MCF 10A (cell line): ENCODE measurements around the gene TTC9B. TPM values are rescaled to one million over a fixed set of nuclear protein-coding genes. Genes with fewer than 3 reads are reported as not detected.

ENCODE experiments used
- BruUV-seq: library from RNA; stranded (reverse); fragments of 400-500 nt; replicated peaks from 2 replicates; lab custom pipeline; 2021; lab: Mats Ljungman, UMichigan
- CTCF ChIA-PET: fragments of 300-600 bp; sonication (Branson Sonifier 250); formaldehyde crosslinking; extraction: SDS; loops from one replicate; lab custom pipeline; 2021; ENCODE audit warnings: antibody characterized with exemption, inconsistent platforms; lab: Yijun Ruan, JAX
- POLR2A ChIA-PET: fragments of 300-600, 350-650 bp; sonication (Branson Sonifier 250); formaldehyde crosslinking; extraction: SDS; loops from one replicate; lab custom pipeline; 2020; ENCODE audit warnings: antibody characterized with exemption, inconsistent platforms; lab: Yijun Ruan, JAX
- DNase-seq: peaks from one replicate; pipeline ENCODE4 v3.0.0-alpha.2; 2018; ENCODE audit not compliant: unreplicated experiment
- H3K27ac Mint-ChIP-seq: one replicate; pipeline ENCODE4 v1.8.0; 2022; ENCODE audit warnings: mild to moderate bottlenecking, low read depth, mixed read lengths; ENCODE audit not compliant: unreplicated experiment
- H3K27me3 Mint-ChIP-seq: one replicate; pipeline ENCODE4 v1.8.0; 2022; ENCODE audit warnings: mixed read lengths; ENCODE audit not compliant: insufficient read depth, unreplicated experiment
- H3K36me3 Mint-ChIP-seq: one replicate; pipeline ENCODE4 v1.8.0; 2022; ENCODE audit warnings: mild to moderate bottlenecking, moderate library complexity, mixed read lengths; ENCODE audit not compliant: insufficient read depth, unreplicated experiment
- H3K4me1 Mint-ChIP-seq: one replicate; pipeline ENCODE4 v1.8.0; 2022; ENCODE audit warnings: mixed read lengths; ENCODE audit not compliant: insufficient read depth, unreplicated experiment
- H3K4me3 Mint-ChIP-seq: one replicate; pipeline ENCODE4 v1.8.0; 2022; ENCODE audit warnings: mild to moderate bottlenecking, moderate library complexity, mixed read lengths; ENCODE audit not compliant: unreplicated experiment
- H3K9me3 Mint-ChIP-seq: one replicate; pipeline ENCODE4 v1.8.0; 2022; ENCODE audit warnings: mixed read lengths; ENCODE audit not compliant: unreplicated experiment
- intact Hi-C: fragments of 100-400 bp; cut with micrococcal nuclease; formaldehyde crosslinking; loops from 2 replicates; pipeline ENCODE4 v1.14.1; 2022
- total RNA-seq: library from RNA; stranded (reverse); gene quantifications from 2 replicates; pipeline ENCODE4 v1.2.3, GENCODE V29; 2022
- TF ChIP-seq, protein P1 (sequence below): fragments of 200-600 bp; IDR thresholded peaks from one replicate; pipeline ENCODE4 v1.8.0; 2022; ENCODE audit warnings: antibody characterized with exemption, mild to moderate bottlenecking; ENCODE audit not compliant: unreplicated experiment

TTC9B gene
- total RNA-seq, 1 experiment from 2014 or later = not detected

DNA sequence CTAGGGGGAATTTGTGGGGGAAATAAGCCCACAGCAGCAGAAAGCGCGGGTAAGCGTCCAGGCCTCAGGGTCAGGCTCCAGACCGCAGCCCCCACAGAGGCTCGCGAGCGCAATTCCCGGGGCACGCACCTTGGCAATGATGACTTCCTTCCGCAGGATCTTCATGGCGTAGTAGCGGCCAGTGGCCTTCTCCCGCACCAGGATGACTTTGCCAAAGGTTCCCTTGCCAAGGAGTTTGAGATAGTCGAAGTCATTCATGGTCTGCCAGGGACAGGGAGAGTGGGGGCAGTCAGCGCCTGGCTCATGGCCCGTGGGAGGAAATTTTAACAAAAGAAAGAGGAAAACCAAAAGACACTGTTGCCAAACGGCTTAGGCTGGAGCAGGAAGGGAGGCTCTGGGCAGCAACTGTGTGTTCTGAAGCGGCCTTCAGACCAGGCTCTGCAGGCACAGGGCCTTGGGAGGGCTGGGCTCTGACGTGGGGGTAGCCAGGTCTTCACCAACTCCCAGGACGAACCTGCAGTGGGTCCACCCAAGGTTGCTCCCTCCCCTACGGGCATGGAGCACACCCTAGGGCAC lies 23.7 kb upstream of the TTC9B start:
- intact Hi-C loops = no loop called here
- Mint-ChIP-seq H3K27ac (no peak overlapping the region), H3K4me1 (peaks cover 8% of the 10 kb centered on the region), H3K4me3 (no peak overlapping the region), H3K27me3 (no peaks in the 10 kb centered on the region), H3K36me3 (peaks cover 48% of the 10 kb centered on the region), H3K9me3 (no peaks in the 10 kb centered on the region)
- CTCF ChIA-PET = no interaction called here
- no peak for DNase-seq
- TF ChIP-seq, protein P1, sequence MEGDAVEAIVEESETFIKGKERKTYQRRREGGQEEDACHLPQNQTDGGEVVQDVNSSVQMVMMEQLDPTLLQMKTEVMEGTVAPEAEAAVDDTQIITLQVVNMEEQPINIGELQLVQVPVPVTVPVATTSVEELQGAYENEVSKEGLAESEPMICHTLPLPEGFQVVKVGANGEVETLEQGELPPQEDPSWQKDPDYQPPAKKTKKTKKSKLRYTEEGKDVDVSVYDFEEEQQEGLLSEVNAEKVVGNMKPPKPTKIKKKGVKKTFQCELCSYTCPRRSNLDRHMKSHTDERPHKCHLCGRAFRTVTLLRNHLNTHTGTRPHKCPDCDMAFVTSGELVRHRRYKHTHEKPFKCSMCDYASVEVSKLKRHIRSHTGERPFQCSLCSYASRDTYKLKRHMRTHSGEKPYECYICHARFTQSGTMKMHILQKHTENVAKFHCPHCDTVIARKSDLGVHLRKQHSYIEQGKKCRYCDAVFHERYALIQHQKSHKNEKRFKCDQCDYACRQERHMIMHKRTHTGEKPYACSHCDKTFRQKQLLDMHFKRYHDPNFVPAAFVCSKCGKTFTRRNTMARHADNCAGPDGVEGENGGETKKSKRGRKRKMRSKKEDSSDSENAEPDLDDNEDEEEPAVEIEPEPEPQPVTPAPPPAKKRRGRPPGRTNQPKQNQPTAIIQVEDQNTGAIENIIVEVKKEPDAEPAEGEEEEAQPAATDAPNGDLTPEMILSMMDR = no peak
- POLR2A ChIA-PET = no interaction called here
- no TSS peak for BruUV-seq

DNA sequence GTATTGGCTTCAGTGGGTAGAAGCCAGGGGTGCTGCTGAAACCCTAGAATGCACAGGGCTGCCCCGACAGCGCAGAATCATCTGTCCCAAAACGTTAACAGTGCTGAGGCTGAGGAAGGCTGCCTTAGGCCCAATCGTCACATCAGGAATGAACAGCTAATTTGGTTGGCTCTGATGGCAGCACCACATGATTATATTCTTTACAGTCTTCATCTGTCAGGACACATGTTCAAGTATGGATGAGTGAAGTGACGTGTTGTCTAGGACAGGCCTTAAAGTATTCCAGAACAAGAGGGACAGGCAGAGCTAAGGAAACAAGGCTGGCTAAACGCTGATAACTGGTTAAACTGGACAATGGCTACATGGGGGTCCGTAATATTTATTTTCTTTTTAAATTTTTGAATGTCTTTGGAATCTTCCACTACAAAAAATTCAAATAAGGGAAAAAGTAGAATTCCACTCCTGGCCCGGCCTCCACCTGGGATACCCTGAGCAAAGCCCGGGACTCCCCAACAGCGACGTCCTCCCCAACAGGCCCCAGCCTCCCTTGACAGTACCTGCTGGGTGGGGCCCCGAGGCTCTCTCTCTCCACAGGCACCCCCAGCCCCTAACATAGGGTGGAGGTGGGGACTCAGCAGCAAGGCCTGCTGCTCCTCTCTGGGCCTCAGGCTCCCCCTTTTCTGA lies 23.1 kb upstream of the TTC9B start:
- Mint-ChIP-seq H3K27me3 (no peaks in the 10 kb centered on the region), H3K4me1 (peaks cover 8% of the 10 kb centered on the region)
- BruUV-seq = no TSS peak

DNA sequence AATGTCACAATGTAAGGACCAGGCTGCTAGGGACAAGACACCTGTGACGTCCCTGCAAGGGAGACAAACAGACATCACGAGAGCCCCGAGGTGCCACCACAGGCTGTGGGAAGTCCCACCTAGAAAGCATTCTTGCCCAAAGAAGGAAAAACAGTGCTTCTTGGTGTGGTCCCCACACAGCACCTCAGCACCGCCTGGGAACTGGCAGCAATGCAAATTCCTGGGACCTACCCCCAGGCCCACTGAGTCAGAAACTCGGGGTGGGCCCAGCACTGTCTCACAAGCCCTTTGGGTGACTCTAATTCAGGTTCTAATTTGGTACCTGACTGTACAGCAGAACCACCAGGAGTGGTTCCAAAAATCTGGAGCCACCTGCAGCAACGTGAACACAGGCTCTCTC lies 22.1 kb upstream of the TTC9B start:
- H3K27me3 Mint-ChIP-seq = no peaks in the 10 kb centered on the region
- intact Hi-C loops = no loop called here
- POLR2A ChIA-PET = interaction anchor here (0.6 kb wide), 1 partner anchor 22 kb away, joined by 4 read pairs; no protein-coding TSS in a partner anchor
- no peak overlapping the region for H3K27ac Mint-ChIP-seq
- CTCF ChIA-PET = no interaction called here
- H3K4me1 Mint-ChIP-seq = peaks cover 6% of the 10 kb centered on the region
- H3K4me3 Mint-ChIP-seq = no peak overlapping the region
- peaks cover 53% of the 10 kb centered on the region for H3K36me3 Mint-ChIP-seq
- BruUV-seq = no TSS peak
- no peaks in the 10 kb centered on the region for H3K9me3 Mint-ChIP-seq
- TF ChIP-seq, protein P1 = no peak
- DNase-seq = no peak

More for the DNA sequence above, 23.1 kb upstream of the TTC9B start:
- intact Hi-C loops = no loop called here
- Mint-ChIP-seq H3K4me3 (no peak overlapping the region), H3K36me3 (peaks cover 49% of the 10 kb centered on the region), H3K27ac (no peak overlapping the region), H3K9me3 (no peaks in the 10 kb centered on the region)
- TF ChIP-seq, protein P1 = no peak
- ChIA-PET POLR2A (no interaction called here), CTCF (no interaction called here)
- no peak for DNase-seq

DNA sequence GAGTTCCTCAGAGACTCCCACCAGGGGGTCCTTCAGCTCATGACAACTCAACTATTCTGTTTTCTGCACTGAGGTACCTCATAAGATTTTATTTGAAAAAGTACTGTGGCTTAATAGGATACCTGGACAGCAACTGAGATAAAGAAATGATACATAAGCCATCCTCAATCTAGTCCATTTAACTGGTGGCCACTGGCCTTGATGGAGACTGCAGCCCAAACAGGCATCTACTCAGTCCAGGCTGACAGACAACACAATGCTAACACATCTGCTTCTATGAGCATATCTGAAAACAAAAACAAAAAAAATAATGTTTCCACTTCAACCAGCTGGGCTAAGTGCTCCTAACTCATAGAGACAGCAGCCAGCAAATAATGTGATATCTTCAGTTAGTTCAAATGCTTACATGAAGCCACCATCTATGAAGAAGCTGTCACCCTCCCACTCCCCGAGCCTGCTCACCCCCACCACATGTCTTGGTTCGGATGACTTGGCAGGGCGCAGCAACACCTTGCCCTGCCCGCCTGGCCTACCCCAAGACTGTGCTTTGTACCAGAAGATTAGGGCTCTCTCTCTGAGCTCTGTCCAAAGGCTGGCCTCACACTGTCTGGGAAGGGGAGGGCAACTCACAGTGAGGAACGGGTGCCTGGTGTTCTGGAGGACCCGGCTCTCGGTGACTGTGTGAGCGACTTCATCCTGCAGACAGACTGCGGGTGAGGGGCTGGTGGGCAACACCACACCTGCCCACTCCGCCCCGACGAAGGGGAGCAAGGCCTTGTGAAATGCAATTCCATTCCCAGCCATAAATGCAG lies 21.4 kb upstream of the TTC9B start:
- ChIA-PET POLR2A (interaction anchor here (0.6 kb wide), 1 partner anchor 482 kb away, joined by 4 read pairs; no protein-coding TSS in a partner anchor), CTCF (no interaction called here)
- intact Hi-C loops = no loop called here
- H3K27ac Mint-ChIP-seq = no peak overlapping the region
- H3K4me3 Mint-ChIP-seq = no peak overlapping the region
- peaks cover 57% of the 10 kb centered on the region for H3K36me3 Mint-ChIP-seq
- no peaks in the 10 kb centered on the region for H3K9me3 Mint-ChIP-seq
- TF ChIP-seq, protein P1 = no peak
- no peak for DNase-seq
- no peaks in the 10 kb centered on the region for H3K4me1 Mint-ChIP-seq
- BruUV-seq = no TSS peak
- H3K27me3 Mint-ChIP-seq = no peaks in the 10 kb centered on the region
